HG03139 (cell line): ENCODE measurements around the gene SMPDL3A.

ENCODE experiments used
- ATAC-seq: cut with Tn5 transposase; IDR thresholded peaks from one replicate; pipeline ENCODE4 v1.9.1; 2021; ENCODE audit not compliant: unreplicated experiment

Gene SMPDL3A

DNA sequence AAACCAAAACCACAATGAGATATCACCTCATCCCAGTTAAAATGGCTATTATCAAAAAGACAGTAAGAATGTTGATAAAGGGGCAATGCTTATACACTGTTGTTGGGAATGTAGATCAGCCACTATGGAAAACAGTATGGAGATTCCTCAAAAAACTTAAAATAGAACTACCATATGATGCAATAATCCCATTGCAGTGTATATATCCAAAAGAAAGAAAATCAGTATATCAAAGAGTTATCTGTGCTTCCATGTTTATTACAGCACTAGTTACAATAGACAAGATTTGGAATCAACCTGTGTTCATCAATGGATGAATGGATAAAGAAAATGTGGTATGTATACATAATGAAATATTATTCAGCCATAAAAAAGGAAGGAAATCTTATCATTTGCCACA is 13.1 kb upstream of the SMPDL3A start:
- ATAC-seq: no peak

- no peak for ATAC-seq
These were observed 10.8 kb upstream of the SMPDL3A start for GRCh38 chr6:122778302-122778701.

DNA sequence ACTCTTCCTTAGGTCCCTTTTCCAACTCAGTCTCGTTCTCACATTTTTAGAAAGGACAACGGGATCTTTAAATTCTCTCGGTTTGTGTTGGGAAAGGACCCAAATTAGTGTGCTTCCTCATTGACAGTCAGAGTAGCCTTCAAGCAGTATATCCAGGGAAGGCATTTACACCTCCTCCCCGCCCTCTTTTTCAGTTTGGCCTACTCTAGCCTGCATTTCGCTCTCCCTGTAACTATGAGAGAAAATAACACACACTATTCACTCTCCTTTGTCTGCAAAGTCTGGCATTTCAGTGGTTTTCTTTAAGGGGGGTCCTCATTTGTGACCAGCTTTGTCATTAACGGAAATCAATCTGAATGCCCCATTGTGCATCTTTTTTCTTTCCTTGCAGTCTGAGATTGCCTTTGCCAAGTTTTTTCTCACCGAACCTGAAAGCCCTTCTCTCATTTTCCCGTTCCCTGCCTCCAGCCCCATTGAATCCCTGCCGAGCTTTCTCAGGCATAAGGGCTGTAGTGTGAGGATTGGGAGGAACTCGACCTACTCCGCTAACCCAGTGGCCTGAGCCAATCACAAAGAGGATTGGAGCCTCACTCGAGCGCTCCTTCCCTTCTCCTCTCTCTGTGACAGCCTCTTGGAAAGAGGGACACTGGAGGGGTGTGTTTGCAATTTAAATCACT is 9.9 kb upstream of the SMPDL3A start:
- no peak for ATAC-seq

DNA sequence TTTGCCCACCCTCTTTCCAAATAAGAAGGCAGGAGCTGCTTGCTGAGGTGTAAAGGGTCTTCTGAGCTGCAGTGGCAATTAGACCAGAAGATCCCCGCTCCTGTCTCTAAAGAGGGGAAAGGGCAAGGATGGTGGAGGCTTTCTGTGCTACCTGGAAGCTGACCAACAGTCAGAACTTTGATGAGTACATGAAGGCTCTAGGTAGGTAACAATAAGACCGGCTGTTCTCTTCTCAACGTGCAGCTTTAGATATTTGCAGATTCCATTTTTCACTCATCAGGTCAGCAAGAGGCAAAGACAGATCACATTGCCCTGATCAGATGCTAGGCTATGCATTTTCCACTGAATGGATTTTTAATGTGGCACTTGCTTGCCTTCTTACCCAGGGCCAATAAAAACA is 9.4 kb upstream of the SMPDL3A start, which contains the start of gene FABP7:
TSS of gene FABP7 (plus strand) at position 50 of the 400 bp plus-strand sequence. CDS start at position 129, 79 bp downstream.
- no peak for ATAC-seq

- ATAC-seq: no peak
These were observed 8.9 kb upstream of the SMPDL3A start for GRCh38 chr6:122780114-122780513.

DNA sequence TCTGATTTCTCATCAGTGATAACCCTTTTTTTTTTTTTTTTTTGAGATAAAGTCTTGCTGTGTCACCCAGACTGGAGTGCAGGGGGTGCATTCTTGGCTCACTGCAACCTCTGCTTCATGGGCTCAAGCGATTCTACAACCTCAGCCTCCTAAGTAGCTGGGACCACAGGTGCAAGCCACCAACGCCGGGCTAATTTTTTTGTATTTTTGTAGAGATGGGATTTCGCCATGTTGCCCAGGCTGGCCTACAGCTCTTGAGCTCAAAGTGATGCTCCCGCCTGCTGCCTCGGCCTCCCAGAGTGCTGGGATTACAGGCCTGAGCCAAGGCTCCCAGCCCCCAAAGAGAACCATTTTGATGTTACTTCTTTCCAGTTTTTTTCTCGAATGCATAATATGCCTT is 7.3 kb upstream of the SMPDL3A start:
- ATAC-seq: no peak

DNA sequence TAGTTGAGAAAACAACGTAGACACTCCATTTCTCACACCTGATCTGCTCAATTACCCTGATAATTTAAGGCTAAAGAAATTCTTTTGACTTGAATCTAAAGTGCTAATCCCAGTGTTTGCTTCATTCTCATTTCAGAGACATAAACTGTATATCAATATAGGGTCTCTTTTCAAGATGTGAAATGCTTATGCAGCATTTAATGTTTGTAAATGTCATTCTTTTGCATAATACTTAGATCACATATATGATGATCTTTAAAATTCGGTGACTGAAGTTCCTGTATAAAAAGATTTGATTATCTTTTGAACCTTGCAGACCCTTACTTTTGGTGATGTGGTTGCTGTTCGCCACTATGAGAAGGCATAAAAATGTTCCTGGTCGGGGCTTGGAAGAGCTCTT is 5.7 kb upstream of the SMPDL3A start:
- ATAC-seq: no peak

GRCh38 chr6:122785891-122786290 is 3.2 kb upstream of the SMPDL3A start:
- ATAC-seq: no peak

DNA sequence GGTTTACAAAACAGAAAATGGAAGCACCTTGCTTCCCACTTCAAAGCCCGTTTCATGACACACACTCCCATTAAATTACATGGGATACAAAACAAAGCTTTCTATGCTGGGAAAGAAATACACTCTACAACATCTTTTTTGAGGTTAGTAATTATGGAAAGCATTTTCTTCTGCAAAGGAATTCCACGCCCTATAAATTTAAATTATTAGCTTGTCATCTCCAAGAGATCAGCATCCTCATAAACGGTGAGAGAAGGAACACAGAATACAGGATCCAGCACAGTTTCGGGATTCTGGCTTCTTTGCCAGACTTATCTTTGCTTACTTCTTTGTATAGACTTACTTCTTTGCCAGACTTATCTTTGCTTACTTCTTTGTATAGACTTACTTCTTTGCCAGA is 1.3 kb upstream of the SMPDL3A start:
- ATAC-seq: no peak

GRCh38 chr6:122788208-122788607 is 850 bp upstream of the SMPDL3A start:
- no peak for ATAC-seq

DNA sequence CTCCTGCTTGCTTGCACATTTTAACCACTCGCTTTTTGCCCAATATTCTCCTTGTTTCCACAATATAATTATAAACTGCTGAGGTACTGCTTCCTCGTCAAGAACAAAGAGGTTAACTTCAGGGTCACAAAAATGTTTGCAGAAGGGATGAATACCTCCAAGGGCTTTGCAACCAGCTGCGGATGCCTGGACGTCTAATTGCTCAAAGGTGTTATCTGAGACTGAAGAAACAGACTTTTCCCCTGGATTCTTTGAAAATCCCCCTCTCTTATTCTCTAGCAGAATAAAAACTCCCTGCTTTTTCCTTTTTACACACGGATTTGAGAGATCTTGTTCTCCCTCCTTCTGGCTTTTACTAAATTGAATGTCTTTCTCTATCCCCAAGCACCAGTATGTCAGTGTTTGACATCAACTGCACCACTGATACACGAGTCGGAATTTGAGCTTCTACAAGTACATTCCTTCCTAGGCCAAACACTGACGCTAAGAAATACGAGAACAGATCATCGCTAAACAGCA is 336 bp upstream of the SMPDL3A start:
- ATAC-seq: no peak

DNA sequence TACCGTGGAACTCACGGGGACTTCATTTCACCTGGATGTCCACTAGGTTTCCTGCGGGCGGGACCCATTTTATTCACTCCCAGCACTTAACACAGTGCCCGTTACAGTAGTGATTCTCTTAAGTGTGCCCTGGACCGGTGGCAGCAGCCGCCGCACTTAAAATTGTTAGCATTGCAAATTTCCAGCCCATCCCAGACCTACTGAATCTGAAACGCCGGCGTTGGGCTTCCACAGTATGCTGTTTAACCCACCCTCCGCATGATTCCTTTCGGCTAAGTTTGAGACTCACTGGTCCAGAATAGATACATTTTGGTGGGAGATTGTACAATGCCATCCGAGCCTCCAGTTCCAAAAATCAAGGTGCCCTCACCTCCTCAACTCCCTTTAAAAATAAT is 967 bp downstream of the SMPDL3A start:
- ATAC-seq: no peak

DNA sequence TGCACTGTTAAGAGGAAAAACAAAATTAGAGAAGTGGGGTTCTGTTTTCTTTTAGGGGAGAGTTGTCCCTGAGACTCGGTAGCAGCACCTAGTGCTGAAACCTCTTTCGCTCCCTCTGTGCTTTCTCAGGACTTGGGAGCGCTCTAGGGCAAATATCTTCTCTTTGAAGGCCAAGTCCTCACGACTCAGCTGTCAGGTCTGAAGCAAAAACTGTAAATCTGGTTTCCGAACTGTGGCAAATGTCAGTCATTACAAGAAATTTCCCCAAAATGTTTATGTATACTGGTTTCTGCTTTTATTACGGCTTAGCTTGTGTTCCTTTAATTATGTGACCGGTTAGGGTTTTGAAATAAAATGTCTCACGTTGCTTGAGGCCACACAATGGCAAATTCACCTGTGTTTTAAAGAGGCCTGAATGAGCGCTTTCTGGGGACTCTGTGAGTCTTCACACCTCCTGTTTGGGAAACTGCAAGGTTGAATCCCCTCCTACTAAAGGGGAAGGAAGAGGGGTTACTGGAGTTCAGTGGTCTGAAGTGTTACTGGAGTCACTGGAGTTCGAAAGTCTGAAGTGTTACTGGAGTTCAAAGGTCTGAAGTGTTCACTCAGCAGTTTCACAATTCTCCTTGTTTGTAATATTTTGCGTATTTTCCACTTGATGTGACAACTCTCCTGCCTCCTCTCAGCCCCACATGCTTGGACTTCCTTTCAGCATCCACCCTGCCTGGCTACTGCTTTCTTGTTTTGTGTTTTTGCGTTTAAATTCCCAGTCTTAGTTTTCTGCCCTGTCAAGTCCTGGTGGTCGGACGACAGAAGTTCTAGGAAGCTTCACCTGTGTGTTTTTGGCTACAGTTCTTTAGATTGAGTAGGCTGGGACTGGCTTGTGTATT is 1.6 kb downstream of the SMPDL3A start:
- no peak for ATAC-seq

- no peak for ATAC-seq
These were observed 2.2 kb downstream of the SMPDL3A start for GRCh38 chr6:122791310-122791679.

DNA sequence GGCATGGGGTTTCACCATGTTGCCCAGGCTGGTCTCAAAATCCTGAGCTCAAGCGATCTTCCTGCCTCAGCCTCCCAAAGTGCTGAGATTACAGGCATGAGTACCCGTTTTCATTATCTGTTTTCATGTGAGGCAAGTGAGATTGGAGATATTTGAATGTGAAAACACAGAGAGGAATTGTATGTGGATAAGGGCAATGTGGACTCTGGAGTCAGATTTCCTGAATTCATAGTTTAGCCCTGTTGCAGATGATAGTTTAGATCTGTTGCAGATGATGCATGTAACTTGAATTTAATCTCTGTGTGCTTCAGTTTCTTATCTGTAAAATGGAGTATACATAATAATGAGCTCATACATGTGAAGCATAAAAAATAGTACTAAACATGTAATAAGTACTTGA is 3.7 kb downstream of the SMPDL3A start:
- no peak for ATAC-seq

DNA sequence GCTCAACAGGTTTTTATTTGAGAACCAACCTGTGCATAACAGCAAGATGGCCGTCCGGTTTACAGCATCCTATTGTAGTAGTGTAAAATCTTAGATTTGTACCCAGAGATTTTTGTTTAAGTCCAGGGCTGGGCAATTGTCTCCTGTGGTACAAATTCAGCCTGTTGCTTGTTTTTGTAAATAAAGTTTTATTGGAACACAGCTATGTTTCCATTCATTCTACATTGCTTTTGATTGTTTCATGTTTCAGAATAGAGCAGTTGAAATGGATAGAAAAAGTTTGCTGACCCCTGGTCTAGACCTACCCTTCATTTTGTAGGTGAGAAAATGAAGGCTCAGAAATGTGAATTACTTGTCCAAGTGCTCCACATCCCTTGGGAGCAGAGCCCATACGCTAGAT is 8.5 kb downstream of the SMPDL3A start:
- ATAC-seq: no peak

- ATAC-seq: peak; percentile 68
These were observed 9.1 kb downstream of the SMPDL3A start for GRCh38 chr6:122798099-122798641.

GRCh38 chr6:122799140-122799745 is 10.2 kb downstream of the SMPDL3A start:
- ATAC-seq: no peak

DNA sequence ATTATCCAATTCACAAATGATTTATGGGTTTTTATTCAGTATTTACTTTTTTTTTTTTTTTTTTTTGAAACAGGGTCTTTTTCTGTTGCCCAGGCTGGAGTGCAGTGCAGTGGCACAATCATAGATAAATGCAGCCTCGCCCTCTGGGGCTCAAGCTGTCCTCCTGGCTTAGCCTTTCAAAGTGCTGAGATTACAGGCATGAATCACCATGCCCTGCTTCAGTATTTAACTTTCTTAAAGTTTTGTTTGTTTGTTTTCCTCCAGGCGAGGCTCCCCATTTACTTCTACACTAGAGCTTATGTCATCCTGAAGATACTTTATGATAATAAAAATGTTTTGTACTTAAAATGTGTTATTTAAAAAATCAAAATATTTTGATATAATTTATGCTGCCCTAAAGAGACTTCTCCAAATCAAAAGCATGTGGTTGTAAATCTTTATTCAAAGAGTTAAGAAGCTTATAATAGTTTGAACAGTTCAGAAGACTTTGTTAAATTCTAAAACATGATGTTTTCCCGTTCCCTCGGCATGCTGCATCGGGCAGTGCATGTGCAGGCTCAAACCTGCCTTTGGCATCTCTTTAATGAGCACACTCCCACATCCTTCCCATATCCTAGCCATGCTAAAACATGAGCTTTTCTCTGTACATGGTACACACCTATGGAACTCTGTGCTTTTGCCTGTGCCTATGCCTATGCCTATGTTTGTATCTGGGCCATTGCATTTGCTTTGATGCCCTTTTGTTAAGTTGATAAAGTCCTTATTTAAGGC is 11.0 kb downstream of the SMPDL3A start:
- ATAC-seq: no peak

GRCh38 chr6:122800906-122801305 is 11.8 kb downstream of the SMPDL3A start:
- no peak for ATAC-seq

- no peak for ATAC-seq
These were observed 12.3 kb downstream of the SMPDL3A start for GRCh38 chr6:122801397-122801796.
